ENCODE measurements around the gene LRRC58. TPM values are rescaled to one million over a fixed set of nuclear protein-coding genes. Genes with fewer than 3 reads are reported as not detected.
"Not testable (repeated sequence)": the region's sequence is repeated elsewhere in the genome, so short reads cannot be mapped to it uniquely, and the experiment has no call there.

LRRC58 gene
- total RNA-seq, 1 experiment from 2014 or later: 34.8 TPM

- no peaks in the 10 kb centered on the region for H3K4me1 ChIP-seq (ENCODE audit: control insufficient read depth in 1 of 2, insufficient read depth in 2 of 2, low read length in 2 of 2)
- intact Hi-C loops (cut with micrococcal nuclease): no loop called here
- no TSS peak for BruUV-seq (replicated peaks)
- CTCF ChIA-PET: no interaction called here
- TF ChIP-seq ZNF274 (IDR thresholded peaks at IDR 0.05; ENCODE audit: low read depth, low read length): no peak
- no peak for TF ChIP-seq TCF7L2 (IDR thresholded peaks at IDR 0.05; ENCODE audit: borderline replicate concordance, extremely low read depth, insufficient read depth, insufficient read length)
- H3K9me3 ChIP-seq (ENCODE audit: control insufficient read depth in 1 of 2, insufficient read depth in 1 of 2, low read depth in 1 of 2, low read length in 2 of 2): no peaks in the 10 kb centered on the region
- no peak overlapping the region for H3K4me3 ChIP-seq (replicated peaks in 1 of 2; ENCODE audit: low read depth in 1 of 2, low read length in 2 of 2)
- H3K4me2 ChIP-seq (ENCODE audit: low read length): no peak overlapping the region
- H3K27me3 ChIP-seq (ENCODE audit: insufficient read depth, low read length): no peaks in the 10 kb centered on the region
- peaks cover 22 to 24% of the 10 kb centered on the region in 2 experiments; a peak in 3 of 4 replicates for H3K36me3 ChIP-seq (ENCODE audit: control insufficient read depth in 1 of 2, insufficient read depth in 2 of 2, low read length in 2 of 2)
- no peak overlapping the region for H2AFZ ChIP-seq (ENCODE audit: low read depth, low read length, poor library complexity, severe bottlenecking)
- H3K9me2 ChIP-seq (ENCODE audit: insufficient read depth): no peaks in the 10 kb centered on the region
- RAD21 ChIA-PET (ENCODE audit: low non-redundant PET in 1 of 2, low total read pairs in 2 of 2, uncharacterized antibody in 2 of 2, unreplicated experiment in 2 of 2): no interaction called here
- H3K9ac ChIP-seq (ENCODE audit: low read length): no peak overlapping the region
- ATAC-seq: no peak
- no peak overlapping the region for H3K27ac ChIP-seq (ENCODE audit: low read depth, low read length)
- DNase-seq (ENCODE audit: low read depth, low spot score): no peak
- H4K20me1 ChIP-seq (ENCODE audit: insufficient read depth): no peaks in the 10 kb centered on the region; the same call in 1 of the 2 replicates
- peaks cover 1% of the 10 kb centered on the region; the same call in 1 of the 2 replicates for H3K79me2 ChIP-seq (ENCODE audit: insufficient read depth, low read length)
- POLR2A ChIA-PET: no interaction called here
Observed at GRCh38 chr3:120326784-120327183, 22.4 kb downstream of the LRRC58 start.

GRCh38 chr3:120324190-120324589 lies 25.0 kb downstream of the LRRC58 start:
- RAD21 ChIA-PET (ENCODE audit: low non-redundant PET in 1 of 2, low total read pairs in 2 of 2, uncharacterized antibody in 2 of 2, unreplicated experiment in 2 of 2): no interaction called here
- no peaks in the 10 kb centered on the region; the same call in 1 of the 2 replicates for H4K20me1 ChIP-seq (ENCODE audit: insufficient read depth)
- H3K9me3 ChIP-seq (ENCODE audit: control insufficient read depth in 1 of 2, insufficient read depth in 1 of 2, low read depth in 1 of 2, low read length in 2 of 2): no peaks in the 10 kb centered on the region
- H2AFZ ChIP-seq (ENCODE audit: low read depth, low read length, poor library complexity, severe bottlenecking): no peak overlapping the region
- CTCF ChIA-PET: no interaction called here
- no peak for DNase-seq (ENCODE audit: low read depth, low spot score)
- H3K4me1 ChIP-seq (ENCODE audit: control insufficient read depth in 1 of 2, insufficient read depth in 2 of 2, low read length in 2 of 2): no peaks in the 10 kb centered on the region
- no TSS peak for BruUV-seq (replicated peaks)
- no peaks in the 10 kb centered on the region for H3K27me3 ChIP-seq (ENCODE audit: insufficient read depth, low read length)
- no peak overlapping the region for H3K4me3 ChIP-seq (replicated peaks in 1 of 2; ENCODE audit: low read depth in 1 of 2, low read length in 2 of 2)
- intact Hi-C loops (cut with micrococcal nuclease): no loop called here
- H3K27ac ChIP-seq (ENCODE audit: low read depth, low read length): no peak overlapping the region
- TF ChIP-seq ZNF274 (IDR thresholded peaks at IDR 0.05; ENCODE audit: low read depth, low read length): no peak
- TF ChIP-seq ELF1 (IDR thresholded peaks at IDR 0.05; ENCODE audit: borderline replicate concordance, low read depth): no peak
- TF ChIP-seq SIN3A (IDR thresholded peaks at IDR 0.05; ENCODE audit: low read depth): no peak
- no peak for ATAC-seq
- H3K79me2 ChIP-seq (ENCODE audit: insufficient read depth, low read length): no peaks in the 10 kb centered on the region
- POLR2A ChIA-PET: no interaction called here
- no peak overlapping the region for H3K9ac ChIP-seq (ENCODE audit: low read length)
- H3K36me3 ChIP-seq (ENCODE audit: control insufficient read depth in 1 of 2, insufficient read depth in 2 of 2, low read length in 2 of 2): peaks cover 3 to 15% of the 10 kb centered on the region in 2 experiments; a peak in 1 of 4 replicates
- H3K9me2 ChIP-seq (ENCODE audit: insufficient read depth): no peaks in the 10 kb centered on the region
- H3K4me2 ChIP-seq (ENCODE audit: low read length): no peak overlapping the region

GRCh38 chr3:120323761-120324160 lies 25.4 kb downstream of the LRRC58 start:
- H3K9me2 ChIP-seq (ENCODE audit: insufficient read depth); H3K79me2 ChIP-seq (ENCODE audit: insufficient read depth, low read length); H3K4me2 ChIP-seq (ENCODE audit: low read length); H3K27me3 ChIP-seq (ENCODE audit: insufficient read depth, low read length); POLR2A ChIA-PET; RAD21 ChIA-PET (ENCODE audit: low non-redundant PET in 1 of 2, low total read pairs in 2 of 2, uncharacterized antibody in 2 of 2, unreplicated experiment in 2 of 2); H3K4me3 ChIP-seq (replicated peaks in 1 of 2; ENCODE audit: low read depth in 1 of 2, low read length in 2 of 2); ATAC-seq; H3K9me3 ChIP-seq (ENCODE audit: control insufficient read depth in 1 of 2, insufficient read depth in 1 of 2, low read depth in 1 of 2, low read length in 2 of 2); intact Hi-C loops (cut with micrococcal nuclease); H3K9ac ChIP-seq (ENCODE audit: low read length); BruUV-seq (replicated peaks); H2AFZ ChIP-seq (ENCODE audit: low read depth, low read length, poor library complexity, severe bottlenecking); H4K20me1 ChIP-seq (ENCODE audit: insufficient read depth); H3K4me1 ChIP-seq (ENCODE audit: control insufficient read depth in 1 of 2, insufficient read depth in 2 of 2, low read length in 2 of 2); H3K27ac ChIP-seq (ENCODE audit: low read depth, low read length); DNase-seq (ENCODE audit: low read depth, low spot score); CTCF ChIA-PET: not testable (repeated sequence)
- peaks cover 3 to 11% of the 10 kb centered on the region in 2 experiments; a peak in 1 of 4 replicates for H3K36me3 ChIP-seq (ENCODE audit: control insufficient read depth in 1 of 2, insufficient read depth in 2 of 2, low read length in 2 of 2)

All from HCT116 (cell line).